ENCODE data around the gene CAPS. TPM values are rescaled to one million over a fixed set of nuclear protein-coding genes. Genes with fewer than 3 reads are reported as not detected.

Gene CAPS
- total RNA-seq, 1 experiment from 2014 or later, result 2.3 TPM

DNA sequence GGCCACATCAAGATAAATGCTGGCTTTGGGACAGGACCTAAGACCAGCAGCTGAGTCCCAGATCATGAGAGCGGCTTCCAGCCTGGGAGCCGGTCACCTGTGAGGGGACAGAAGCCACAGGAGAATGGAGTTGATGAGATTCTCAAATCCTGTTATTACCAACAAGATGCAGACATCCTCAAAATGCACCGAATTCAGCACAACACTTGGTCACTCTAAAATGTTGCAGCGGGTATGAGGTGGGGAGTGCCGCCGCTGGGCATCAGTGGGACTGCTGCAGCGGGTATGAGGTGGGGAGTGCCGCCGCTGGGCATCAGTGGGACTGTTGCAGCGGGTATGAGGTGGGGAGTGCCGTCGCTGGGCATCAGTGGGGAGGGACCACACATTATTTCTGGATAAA is 42.7 kb downstream of the CAPS start:
- Histone ChIP-seq H2BK15ac (ENCODE audit: low read depth, low read length) (no peak overlapping the region), H2AK5ac (ENCODE audit: insufficient read length, low read length) (no peak overlapping the region), H2BK120ac (ENCODE audit: low read depth, low read length, poor library complexity, severe bottlenecking) (no peak overlapping the region), H3K18ac (ENCODE audit: insufficient read length, low read depth, low read length) (no peak overlapping the region), H3K27me3 (ENCODE audit: insufficient read depth, low read length) (no peaks in the 10 kb centered on the region), H2BK12ac (ENCODE audit: insufficient read length, low read depth, low read length) (no peak overlapping the region), H4K20me1 (ENCODE audit: control insufficient read depth, insufficient read depth, insufficient read length) (no peaks in the 10 kb centered on the region), H3K23ac (ENCODE audit: insufficient read length, low read depth, low read length) (no peak overlapping the region), H2BK20ac (ENCODE audit: low read depth, low read length, poor library complexity, severe bottlenecking) (no peak overlapping the region), H3K79me1 (ENCODE audit: insufficient read depth, low read depth, low read length, poor library complexity, severe bottlenecking) (peaks cover 4% of the 10 kb centered on the region), H3K23me2 (ENCODE audit: insufficient read length, low read depth, low read length, poor library complexity, severe bottlenecking) (no peaks in the 10 kb centered on the region), H2BK5ac (ENCODE audit: insufficient read length, low read length) (no peak overlapping the region), H4K8ac (replicated peaks; ENCODE audit: insufficient read length, low read depth, low read length) (no peak overlapping the region), H3K79me2 (ENCODE audit: insufficient read depth, low read length) (peaks cover 26% of the 10 kb centered on the region; the same call in 1 of the 2 replicates), H3T11ph (ENCODE audit: low read length) (no peak overlapping the region), H3K4me1 (ENCODE audit: insufficient read depth, low read length) (peaks cover 26% of the 10 kb centered on the region), H2AFZ (ENCODE audit: low read length) (no peak overlapping the region), H4K5ac (ENCODE audit: insufficient read length, low read depth, low read length) (no peak overlapping the region), H3K14ac (ENCODE audit: insufficient read depth, low read length) (no peak overlapping the region), H3K4ac (ENCODE audit: low read depth, low read length) (no peak overlapping the region), H3K9ac (ENCODE audit: extremely low read depth, insufficient read length, low read length) (no peak overlapping the region), H3K4me2 (ENCODE audit: insufficient read depth, insufficient read length, low read length) (no peak overlapping the region), H3K9me3 (ENCODE audit: control insufficient read depth, low read depth, low read length) (no peaks in the 10 kb centered on the region), H4K91ac (ENCODE audit: insufficient read length, low read depth, low read length) (no peak overlapping the region), H3K56ac (ENCODE audit: insufficient read length, low read depth, low read length) (no peak overlapping the region), H3K27ac (ENCODE audit: insufficient read length, low read depth, low read length) (no peak overlapping the region)
- no peaks in the 10 kb centered on the region; a peak in 1 of 7 replicates for H3K36me3 Mint-ChIP-seq (ENCODE audit: insufficient read depth in 1 of 3, low read depth in 3 of 3)
- H3K9me3 Mint-ChIP-seq, result no peaks in the 10 kb centered on the region
- no peak for DNase-seq
- no peak overlapping the region for H3K4me3 Mint-ChIP-seq
- H3K27ac Mint-ChIP-seq, result peak overlapping the region in 2 of 3 experiments; percentile 44 to 51; a peak in 1 of 7 replicates
- no peaks in the 10 kb centered on the region for H3K27me3 Mint-ChIP-seq (ENCODE audit: low read depth)
- TF ChIP-seq CTCF (conservative IDR thresholded peaks at IDR 0.05), result no peak
- H3K4me1 Mint-ChIP-seq, result peaks cover 68 to 72% of the 10 kb centered on the region in 2 experiments
- no CpG with 5 or more reads among the region's 12 CpGs for WGBS (ENCODE audit: extremely low coverage, insufficient read length, low lambda C conversion rate)
